Trophoblast cell (in vitro differentiated cells and primary cell): ENCODE results near the gene ERAS.
"Not testable (repeated sequence)": the region's sequence is repeated elsewhere in the genome, so short reads cannot be mapped to it uniquely, and the experiment has no call there.

Experiments used
- DNase-seq, 2 donors: peaks; one replicate each; pipeline ENCODE4 v3.0.0-alpha.2; 2016
- H2AFZ ChIP-seq: 2 replicates; pipeline ENCODE4 v1.6.1; 2013; ENCODE audit warnings: low read length, moderate library complexity, mild to moderate bottlenecking; ENCODE audit not compliant: insufficient read depth, poor library complexity
- H2AK5ac ChIP-seq: 2 replicates; pipeline ENCODE4 v1.6.1; 2013; ENCODE audit warnings: mild to moderate bottlenecking, low read length
- H2BK120ac ChIP-seq: 2 replicates; pipeline ENCODE4 v1.6.1; 2013; ENCODE audit warnings: low read length, mild to moderate bottlenecking, moderate library complexity; ENCODE audit not compliant: insufficient read depth, poor library complexity
- H2BK12ac ChIP-seq: 2 replicates; pipeline ENCODE4 v1.6.1; 2013; ENCODE audit warnings: mild to moderate bottlenecking, low read length, moderate library complexity
- H2BK5ac ChIP-seq: 2 replicates; pipeline ENCODE4 v1.6.1; 2013; ENCODE audit warnings: low read length, low read depth, moderate library complexity, mild to moderate bottlenecking; ENCODE audit not compliant: poor library complexity
- H3K14ac ChIP-seq: 2 replicates; pipeline ENCODE4 v1.6.1; 2013; ENCODE audit warnings: mild to moderate bottlenecking, low read length
- H3K18ac ChIP-seq: 2 replicates; pipeline ENCODE4 v1.6.1; 2013; ENCODE audit warnings: mild to moderate bottlenecking, low read length
- H3K23ac ChIP-seq: 2 replicates; pipeline ENCODE4 v1.6.1; 2013; ENCODE audit warnings: low read length
- H3K27ac ChIP-seq: 2 replicates; pipeline ENCODE4 v1.5.1; 2013; ENCODE audit warnings: low read depth, mild to moderate bottlenecking, inconsistent platforms, low read length, moderate library complexity
- H3K27me3 ChIP-seq: 2 replicates; pipeline ENCODE4 v1.6.1; 2013; ENCODE audit warnings: inconsistent platforms, mild to moderate bottlenecking, low read length, moderate library complexity; ENCODE audit not compliant: insufficient read depth
- H3K36me3 ChIP-seq, 2 experiments: 1 replicate in 1 of 2; 2 replicates in 1 of 2; pipeline ENCODE4 v1.6.1; 2013; ENCODE audit warnings: low read length in 2 of 2, mild to moderate bottlenecking in 2 of 2, moderate library complexity in 1 of 2; ENCODE audit not compliant: insufficient read depth in 2 of 2, control insufficient read depth in 1 of 2
- H3K4ac ChIP-seq: 2 replicates; pipeline ENCODE4 v1.6.1; 2013; ENCODE audit warnings: low read depth, mild to moderate bottlenecking, low read length, moderate library complexity
- H3K4me1 ChIP-seq, 2 experiments: 1 replicate in 1 of 2; 2 replicates in 1 of 2; pipeline ENCODE4 v1.6.1; 2013; ENCODE audit warnings: low read length in 2 of 2, mild to moderate bottlenecking in 2 of 2, moderate library complexity in 1 of 2; ENCODE audit not compliant: insufficient read depth in 2 of 2, control insufficient read depth in 1 of 2
- H3K4me2 ChIP-seq: 2 replicates; pipeline ENCODE4 v1.6.1; 2013; ENCODE audit warnings: inconsistent platforms, mild to moderate bottlenecking, low read length, moderate library complexity
- H3K4me3 ChIP-seq: 2 replicates; pipeline ENCODE4 v1.5.1; 2013; ENCODE audit warnings: mild to moderate bottlenecking, low read depth, low read length, inconsistent platforms
- H3K79me1 ChIP-seq: one replicate; pipeline ENCODE4 v1.6.1; 2013; ENCODE audit warnings: low read length
- H3K79me2 ChIP-seq: 2 replicates; pipeline ENCODE4 v1.6.1; 2013; ENCODE audit warnings: low read length, mild to moderate bottlenecking; ENCODE audit not compliant: control insufficient read depth, insufficient read depth, poor library complexity
- H3K9ac ChIP-seq: 2 replicates; pipeline ENCODE4 v1.6.1; 2013; ENCODE audit warnings: mild to moderate bottlenecking, low read length
- H3K9me3 ChIP-seq: 2 replicates; pipeline ENCODE4 v1.6.1; 2013; ENCODE audit warnings: low read depth, mild to moderate bottlenecking, control low read depth, inconsistent platforms, low read length; ENCODE audit not compliant: insufficient read depth
- H4K12ac ChIP-seq: 2 replicates; pipeline ENCODE4 v1.6.1; 2013; ENCODE audit warnings: low read depth, mild to moderate bottlenecking, low read length, moderate library complexity
- H4K8ac ChIP-seq: 2 replicates; pipeline ENCODE4 v1.6.1; 2013; ENCODE audit warnings: low read depth, mild to moderate bottlenecking, low read length, moderate library complexity
- H4K91ac ChIP-seq: one replicate; pipeline ENCODE4 v1.6.1; 2013; ENCODE audit warnings: low read depth, mild to moderate bottlenecking, low read length, moderate library complexity
- WGBS: extraction: QIAGEN DNeasy Blood & Tissue Kit; methylation state at CpG from one replicate; pipeline ENCODE4 v1.1.7; 2013; ENCODE audit warnings: missing lambda C conversion rate; ENCODE audit not compliant: insufficient read length, insufficient coverage; ENCODE audit errors: extremely low coverage; 5-methylcytosine and 5-hydroxymethylcytosine counted together

The ERAS gene

GRCh38 chrX:48852857-48853256 is 26.5 kb downstream of the ERAS start:
- Histone ChIP-seq H3K27ac (no peak overlapping the region), H3K79me1 (no peaks in the 10 kb centered on the region), H3K18ac (no peak overlapping the region), H2AFZ (no peak overlapping the region), H3K36me3 (no peaks in the 10 kb centered on the region), H3K23ac (no peak overlapping the region), H2AK5ac (no peak overlapping the region), H3K4me1 (no peaks in the 10 kb centered on the region), H3K14ac (no peak overlapping the region), H4K91ac (no peak overlapping the region), H2BK12ac (no peak overlapping the region), H3K79me2 (no peaks in the 10 kb centered on the region), H4K12ac (no peak overlapping the region), H3K4ac (no peak overlapping the region), H3K9ac (no peak overlapping the region), H2BK120ac (no peak overlapping the region), H4K8ac (no peak overlapping the region), H3K4me3 (no peak overlapping the region), H2BK5ac (no peak overlapping the region), H3K4me2 (no peak overlapping the region), H3K27me3 (no peaks in the 10 kb centered on the region), H3K9me3 (no peaks in the 10 kb centered on the region)
- no CpG with 5 or more reads among the region's 7 CpGs for WGBS
- no peak for DNase-seq

DNA sequence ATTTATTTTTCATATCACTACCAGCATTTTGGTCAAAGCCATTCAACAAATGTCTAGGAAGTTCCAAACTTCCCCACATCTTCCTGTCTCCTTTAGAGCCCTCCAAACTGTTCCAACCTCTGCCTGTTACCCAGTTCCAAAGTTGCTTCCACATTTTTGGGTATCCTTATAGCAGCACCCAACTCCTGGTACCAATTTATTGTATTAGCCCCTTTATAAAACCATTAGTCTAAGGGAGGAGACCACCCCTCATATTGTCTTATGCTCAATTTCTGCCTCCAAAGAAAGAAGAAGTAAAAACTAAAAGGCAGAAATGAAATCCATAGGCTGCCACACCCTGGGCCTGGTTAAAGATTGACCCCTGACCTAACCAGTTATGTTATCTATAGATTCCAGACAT is 27.2 kb downstream of the ERAS start:
- not testable (repeated sequence) for H3K18ac ChIP-seq, H3K4ac ChIP-seq, H2BK120ac ChIP-seq, H2BK5ac ChIP-seq, H3K9me3 ChIP-seq, H3K23ac ChIP-seq, H3K79me1 ChIP-seq, H4K91ac ChIP-seq, H3K4me1 ChIP-seq, H3K27ac ChIP-seq, H3K9ac ChIP-seq, DNase-seq, H2AFZ ChIP-seq, H2AK5ac ChIP-seq, H4K8ac ChIP-seq, H3K14ac ChIP-seq, H3K79me2 ChIP-seq, H3K36me3 ChIP-seq, H3K4me2 ChIP-seq, H2BK12ac ChIP-seq, H3K27me3 ChIP-seq, H3K4me3 ChIP-seq, H4K12ac ChIP-seq

DNA sequence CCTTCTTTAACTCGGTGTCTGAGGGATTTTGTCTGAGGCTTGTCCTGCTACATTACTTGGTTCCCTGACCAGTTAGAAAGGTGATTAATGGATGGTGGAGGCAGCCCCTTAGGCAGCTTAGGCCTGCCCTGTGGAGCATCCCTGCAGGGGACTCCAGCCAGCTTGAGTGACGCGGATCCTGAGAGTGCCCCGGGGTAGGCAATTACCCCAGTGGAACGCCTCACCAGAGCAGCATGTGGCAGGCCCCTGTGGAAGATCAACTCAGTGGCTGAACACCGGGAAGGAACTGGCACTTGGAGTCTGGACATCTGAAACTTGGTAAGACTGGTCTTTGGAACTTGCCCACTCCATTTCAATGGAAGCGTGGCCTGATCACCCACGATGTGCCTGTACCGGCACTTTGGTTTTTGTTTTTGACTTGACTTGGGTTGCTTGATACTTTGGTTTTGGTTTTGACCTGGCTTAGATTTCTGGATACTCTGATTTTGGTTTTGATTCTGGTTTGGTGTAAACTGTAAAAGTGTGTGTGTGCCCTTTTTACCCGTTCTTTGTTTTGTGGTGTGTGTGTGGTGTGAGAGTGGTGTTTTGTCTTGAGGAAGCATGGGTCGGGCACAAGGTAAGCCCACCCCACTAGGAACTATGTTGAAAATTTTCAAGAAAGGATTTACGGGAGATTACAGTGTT is 27.9 kb downstream of the ERAS start:
- H2BK12ac ChIP-seq, H3K27ac ChIP-seq, H3K79me2 ChIP-seq, H3K4me1 ChIP-seq, H2AK5ac ChIP-seq, H4K12ac ChIP-seq, H3K18ac ChIP-seq, H2AFZ ChIP-seq, H3K23ac ChIP-seq, H3K14ac ChIP-seq, H4K91ac ChIP-seq, H2BK5ac ChIP-seq, H2BK120ac ChIP-seq, H4K8ac ChIP-seq, H3K4me2 ChIP-seq, H3K79me1 ChIP-seq, H3K9ac ChIP-seq, H3K4ac ChIP-seq, H3K9me3 ChIP-seq, H3K36me3 ChIP-seq, H3K27me3 ChIP-seq, H3K4me3 ChIP-seq: not testable (repeated sequence)
- no CpG with 5 or more reads among the region's 12 CpGs for WGBS
- DNase-seq = peak; percentile 20 to 51

- H4K12ac ChIP-seq = no peak overlapping the region
- H3K18ac ChIP-seq = no peak overlapping the region
- H2BK5ac ChIP-seq = no peak overlapping the region
- no peak overlapping the region for H3K4ac ChIP-seq
- H3K27me3 ChIP-seq = no peaks in the 10 kb centered on the region
- no peak overlapping the region for H2AK5ac ChIP-seq
- no peak overlapping the region for H4K91ac ChIP-seq
- H2BK120ac ChIP-seq = no peak overlapping the region
- no peak overlapping the region for H3K14ac ChIP-seq
- no peak overlapping the region for H2AFZ ChIP-seq
- WGBS = no CpG with 5 or more reads among the region's 5 CpGs
- no peak overlapping the region for H3K4me3 ChIP-seq
- H2BK12ac ChIP-seq = no peak overlapping the region
- no peak overlapping the region for H3K4me2 ChIP-seq
- peak in 1 of 2 donors; percentile 32 for DNase-seq
- H3K4me1 ChIP-seq = no peaks in the 10 kb centered on the region
- H3K27ac ChIP-seq = no peak overlapping the region
- no peaks in the 10 kb centered on the region for H3K79me2 ChIP-seq
- no peaks in the 10 kb centered on the region for H3K79me1 ChIP-seq
- no peak overlapping the region for H3K9ac ChIP-seq
- no peak overlapping the region for H4K8ac ChIP-seq
- H3K23ac ChIP-seq = no peak overlapping the region
- no peaks in the 10 kb centered on the region for H3K36me3 ChIP-seq
- H3K9me3 ChIP-seq = no peaks in the 10 kb centered on the region
These were observed 28.6 kb downstream of the ERAS start for GRCh38 chrX:48854898-48855297.
